ENCODE measurements around the gene BPIFB2.

BPIFB2 gene

GRCh38 chr20:33067806-33068205 lies 60.3 kb downstream of the BPIFB2 start:
- DNase-seq (ENCODE audit: low read depth in 1 of 2, low spot score in 1 of 2) = no peak

- DNase-seq (ENCODE audit: low read depth in 1 of 2, low spot score in 1 of 2) = no peak
Measured at GRCh38 chr20:33068251-33068939, 60.9 kb downstream of the BPIFB2 start.

- no peak for DNase-seq (ENCODE audit: low read depth in 1 of 2, low spot score in 1 of 2)
Measured at GRCh38 chr20:33069673-33070072, 62.2 kb downstream of the BPIFB2 start.

GRCh38 chr20:33070111-33071053 lies 62.9 kb downstream of the BPIFB2 start:
- no peak for DNase-seq (ENCODE audit: low read depth in 1 of 2, low spot score in 1 of 2)

GRCh38 chr20:33071198-33071597 lies 63.7 kb downstream of the BPIFB2 start:
- no peak for DNase-seq (ENCODE audit: low read depth in 1 of 2, low spot score in 1 of 2)

GRCh38 chr20:33072362-33072761 lies 64.9 kb downstream of the BPIFB2 start:
- DNase-seq (ENCODE audit: low read depth in 1 of 2, low spot score in 1 of 2) = no peak

GRCh38 chr20:33072813-33073212 lies 65.3 kb downstream of the BPIFB2 start:
- no peak for DNase-seq (ENCODE audit: low read depth in 1 of 2, low spot score in 1 of 2)

Data from activated T-helper 1 cell treated with anti-CD3 and anti-CD28 coated beads, Interleukin-2, amount 50 U/mL, for 16 hours (primary cell).